Keratinocyte (primary cell): ENCODE measurements around the gene PRLR. TPM values are rescaled to one million over a fixed set of nuclear protein-coding genes. Genes with fewer than 3 reads are reported as not detected.
"Not testable (repeated sequence)": the region's sequence is repeated elsewhere in the genome, so short reads cannot be mapped to it uniquely, and the experiment has no call there.

ENCODE experiments used
- DNase-seq: peaks from one replicate; pipeline ENCODE4 v3.0.0-alpha.2; 2011; ENCODE audit warnings: low read depth, missing footprints, low spot score
- FAIRE-seq: peaks from 2 replicates; lab custom pipeline; 2011; peaks lifted over from hg19 to GRCh38; lab: Jason Lieb, UNC
- H2AFZ ChIP-seq: 2 replicates; pipeline ENCODE4 v1.6.0; 2012; ENCODE audit warnings: low read length, control low read depth, inconsistent platforms; ENCODE audit not compliant: control insufficient read depth
- H3K27ac ChIP-seq: 2 replicates; pipeline ENCODE4 v1.5.1; 2011; ENCODE audit warnings: low read length; ENCODE audit not compliant: control insufficient read depth, insufficient read depth
- H3K27me3 ChIP-seq: 3 replicates; pipeline ENCODE4 v1.6.0; 2011; ENCODE audit warnings: low read length; ENCODE audit not compliant: control insufficient read depth, insufficient read depth; ENCODE audit errors: extremely low read depth
- H3K36me3 ChIP-seq, 2 experiments: 2 replicates in 1 of 2; 3 replicates in 1 of 2; pipeline ENCODE4 v1.5.1; 2011; ENCODE audit warnings: low read length in 2 of 2, mild to moderate bottlenecking in 1 of 2; ENCODE audit not compliant: control insufficient read depth in 2 of 2, insufficient read depth in 2 of 2; ENCODE audit errors: extremely low read depth in 1 of 2
- H3K4me1 ChIP-seq: 3 replicates; pipeline ENCODE4 v1.5.1; 2011; ENCODE audit warnings: low read length; ENCODE audit not compliant: control insufficient read depth, insufficient read depth; ENCODE audit errors: extremely low read depth
- H3K4me2 ChIP-seq: 3 replicates; pipeline ENCODE4 v1.6.0; 2011; ENCODE audit warnings: low read depth, low read length; ENCODE audit not compliant: control insufficient read depth, insufficient read depth; ENCODE audit errors: extremely low read depth
- H3K4me3 ChIP-seq, 3 experiments: fragments of 200-600 bp in 1 of 3; sonication (generic) in 1 of 3; 2 replicates in 2 of 3; 3 replicates in 1 of 3; pipeline ENCODE4 v1.5.1; 2011 to 2016; ENCODE audit warnings: low read length in 3 of 3, mild to moderate bottlenecking in 3 of 3, control low read depth in 2 of 3, inconsistent platforms in 1 of 3, low read depth in 1 of 3, mixed read lengths in 1 of 3, mixed run types in 1 of 3, moderate library complexity in 1 of 3; ENCODE audit not compliant: control insufficient read depth in 2 of 3, insufficient read depth in 2 of 3; ENCODE audit errors: extremely low read depth in 1 of 3
- H3K79me2 ChIP-seq: 2 replicates; pipeline ENCODE4 v1.6.0; 2012; ENCODE audit warnings: low read length; ENCODE audit not compliant: control insufficient read depth, insufficient read depth
- H3K9ac ChIP-seq: 3 replicates; pipeline ENCODE4 v1.6.0; 2011; ENCODE audit warnings: low read length; ENCODE audit not compliant: control insufficient read depth, insufficient read depth; ENCODE audit errors: extremely low read depth
- H3K9me1 ChIP-seq: 3 replicates; pipeline ENCODE4 v1.6.0; 2011; ENCODE audit warnings: low read length; ENCODE audit not compliant: control insufficient read depth, insufficient read depth; ENCODE audit errors: extremely low read depth
- H3K9me3 ChIP-seq: 2 replicates; pipeline ENCODE4 v1.5.1; 2012; ENCODE audit warnings: low read depth, low read length; ENCODE audit not compliant: control insufficient read depth
- H4K20me1 ChIP-seq: 3 replicates; pipeline ENCODE4 v1.6.0; 2011; ENCODE audit warnings: low read length; ENCODE audit not compliant: control insufficient read depth, insufficient read depth; ENCODE audit errors: extremely low read depth
- EZH2 ChIP-seq: IDR thresholded peaks from one replicate; pipeline ENCODE4 v1.6.1; 2012; ENCODE audit warnings: inconsistent platforms, mild to moderate bottlenecking, low read length, moderate library complexity
- dilution Hi-C: fragments of 300-500 bp; cut with MboI; formaldehyde crosslinking; loops from one replicate; pipeline ENCODE4 v1.7.0; 2020; ENCODE audit warnings: low sequenced_read_pairs; ENCODE audit not compliant: extremely low pct_ligation_motif_present
- polyA plus RNA-seq, 5 experiments: library from polyadenylated mRNA; depleted of rRNA in 3 of 5; stranded (reverse) in 3 of 5; stranded (forward) in 1 of 5; unstranded in 1 of 5; fragments of >200 nt; gene quantifications; 1 replicate in 1 of 5; 2 replicates in 3 of 5; 3 replicates in 1 of 5; pipeline versions ENCODE4 v1.2.1 to v1.2.3, GENCODE V29; 2011 to 2012; ENCODE audit warnings: missing spikeins in 2 of 5, low read depth in 1 of 5, low replicate concordance in 1 of 5
- TF ChIP-seq, protein P1 (sequence below), 3 experiments: IDR thresholded peaks in 1 of 3; conservative IDR thresholded peaks in 1 of 3; optimal IDR thresholded peaks in 1 of 3; 2 replicates in 2 of 3; 3 replicates in 1 of 3; pipeline versions ENCODE3 to v1.5.1; 2011; ENCODE audit warnings: low read length in 3 of 3, mild to moderate bottlenecking in 3 of 3, moderate library complexity in 2 of 3, control low read depth in 1 of 3, inconsistent platforms in 1 of 3; ENCODE audit not compliant: insufficient read depth in 2 of 3; ENCODE audit errors: extremely low read depth in 1 of 3

PRLR gene
- polyA plus RNA-seq, 1 donor (not counting 4 experiments of a cell fraction or from before 2014, with no cell fraction given): 0.04 TPM

DNA sequence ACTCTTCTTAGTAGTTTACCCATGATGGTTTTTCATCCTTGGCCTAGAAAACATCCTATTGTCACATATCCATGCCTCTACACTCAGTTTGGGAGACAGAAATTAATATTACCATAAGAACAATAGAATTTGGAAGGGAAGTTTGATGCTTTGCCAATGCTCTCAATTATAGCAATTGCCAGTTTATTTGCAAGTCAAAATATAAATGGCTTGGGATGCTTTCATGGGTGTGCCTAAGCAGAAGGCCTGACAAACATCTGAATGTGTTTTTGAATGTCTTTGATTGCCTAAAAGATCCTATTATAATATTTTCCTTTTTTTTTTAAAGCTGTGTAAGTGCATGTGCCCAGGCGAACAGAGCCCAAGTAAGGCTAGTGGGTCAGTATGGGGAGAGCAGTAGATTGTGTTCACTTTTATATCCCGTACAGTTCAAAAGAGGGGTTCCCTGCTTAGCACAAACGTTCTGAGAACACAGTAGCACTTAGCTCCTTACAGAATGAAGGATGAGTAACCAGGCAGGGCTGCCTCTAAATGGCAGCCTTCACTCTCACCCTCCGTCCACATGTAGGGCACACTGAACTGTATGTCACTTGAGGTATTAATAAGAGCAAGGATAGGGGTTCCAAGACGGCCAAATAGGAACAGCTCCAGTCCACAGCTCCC is 126.5 kb downstream of the PRLR start:
- H3K36me3 ChIP-seq: no peaks in the 10 kb centered on the region
- no peaks in the 10 kb centered on the region for H3K9me1 ChIP-seq
- H3K27me3 ChIP-seq: no peaks in the 10 kb centered on the region
- DNase-seq (no peak), FAIRE-seq (no peak)
- dilution Hi-C loops: no loop called here
- no peak overlapping the region for H3K4me3 ChIP-seq
- no peaks in the 10 kb centered on the region for H3K9me3 ChIP-seq
- no peaks in the 10 kb centered on the region for H4K20me1 ChIP-seq
- no peak overlapping the region for H3K4me2 ChIP-seq
- H3K9ac ChIP-seq: no peak overlapping the region
- TF ChIP-seq EZH2: no peak
- TF ChIP-seq, protein P1, sequence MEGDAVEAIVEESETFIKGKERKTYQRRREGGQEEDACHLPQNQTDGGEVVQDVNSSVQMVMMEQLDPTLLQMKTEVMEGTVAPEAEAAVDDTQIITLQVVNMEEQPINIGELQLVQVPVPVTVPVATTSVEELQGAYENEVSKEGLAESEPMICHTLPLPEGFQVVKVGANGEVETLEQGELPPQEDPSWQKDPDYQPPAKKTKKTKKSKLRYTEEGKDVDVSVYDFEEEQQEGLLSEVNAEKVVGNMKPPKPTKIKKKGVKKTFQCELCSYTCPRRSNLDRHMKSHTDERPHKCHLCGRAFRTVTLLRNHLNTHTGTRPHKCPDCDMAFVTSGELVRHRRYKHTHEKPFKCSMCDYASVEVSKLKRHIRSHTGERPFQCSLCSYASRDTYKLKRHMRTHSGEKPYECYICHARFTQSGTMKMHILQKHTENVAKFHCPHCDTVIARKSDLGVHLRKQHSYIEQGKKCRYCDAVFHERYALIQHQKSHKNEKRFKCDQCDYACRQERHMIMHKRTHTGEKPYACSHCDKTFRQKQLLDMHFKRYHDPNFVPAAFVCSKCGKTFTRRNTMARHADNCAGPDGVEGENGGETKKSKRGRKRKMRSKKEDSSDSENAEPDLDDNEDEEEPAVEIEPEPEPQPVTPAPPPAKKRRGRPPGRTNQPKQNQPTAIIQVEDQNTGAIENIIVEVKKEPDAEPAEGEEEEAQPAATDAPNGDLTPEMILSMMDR (optimal IDR thresholded peaks at IDR 0.05 in 1 of 3, IDR thresholded peaks at IDR 0.05 in 1 of 3, conservative IDR thresholded peaks at IDR 0.05 in 1 of 3; ENCODE audit: extremely low read depth in 1 of 3, insufficient read depth in 2 of 3, low read length in 3 of 3): no peak
- no peak overlapping the region for H2AFZ ChIP-seq
- H3K27ac ChIP-seq: no peak overlapping the region
- no peaks in the 10 kb centered on the region for H3K79me2 ChIP-seq
- H3K4me1 ChIP-seq: no peaks in the 10 kb centered on the region

DNA sequence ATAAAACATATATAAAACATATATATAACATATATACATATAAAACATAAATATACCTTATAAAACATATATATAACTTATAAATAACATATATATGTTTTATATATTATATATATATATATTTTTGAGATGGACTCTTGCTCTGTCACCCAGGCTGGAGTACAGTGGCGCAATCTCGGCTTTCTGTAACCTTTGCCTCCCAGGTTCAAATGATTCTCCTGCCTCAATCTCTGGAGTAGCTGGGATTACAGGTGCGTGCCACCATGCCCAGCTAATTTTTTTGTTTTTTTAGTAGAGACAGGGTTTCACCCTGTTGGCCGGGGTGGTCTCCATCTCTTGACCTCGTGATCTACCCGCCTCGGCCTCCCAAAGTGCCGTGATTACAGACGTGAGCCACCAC is 128.6 kb downstream of the PRLR start:
- DNase-seq, FAIRE-seq, H2AFZ ChIP-seq, H3K9me3 ChIP-seq, H3K79me2 ChIP-seq, H4K20me1 ChIP-seq, H3K27ac ChIP-seq, H3K9ac ChIP-seq, H3K4me2 ChIP-seq, dilution Hi-C loops, H3K27me3 ChIP-seq, H3K4me1 ChIP-seq, H3K4me3 ChIP-seq, H3K9me1 ChIP-seq, H3K36me3 ChIP-seq: not testable (repeated sequence)

DNA sequence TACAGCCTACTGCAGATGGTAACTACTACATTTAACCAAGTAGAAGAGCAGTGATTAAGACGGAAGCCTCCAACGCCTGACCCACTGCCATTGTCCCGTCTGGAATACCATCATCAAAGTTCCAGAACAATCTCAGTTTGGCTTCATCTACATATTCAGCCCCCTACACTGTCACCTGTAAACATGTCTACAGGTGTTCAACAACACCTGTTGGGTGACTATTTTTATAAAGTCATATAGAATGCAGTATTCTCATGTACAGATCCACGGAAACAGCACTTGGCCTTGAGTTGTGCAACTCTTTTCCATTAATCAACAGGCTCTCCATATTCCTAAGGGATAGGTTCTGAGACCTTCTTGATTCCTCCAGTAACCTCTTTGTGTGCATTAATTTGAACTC is 129.3 kb downstream of the PRLR start:
- no peak overlapping the region for H3K4me3 ChIP-seq
- no peaks in the 10 kb centered on the region for H3K9me1 ChIP-seq
- FAIRE-seq: no peak
- TF ChIP-seq, protein P1 (optimal IDR thresholded peaks at IDR 0.05 in 1 of 3, IDR thresholded peaks at IDR 0.05 in 1 of 3, conservative IDR thresholded peaks at IDR 0.05 in 1 of 3; ENCODE audit: extremely low read depth in 1 of 3, insufficient read depth in 2 of 3, low read length in 3 of 3): no peak
- no peak for TF ChIP-seq EZH2
- no peak for DNase-seq
- H3K4me2 ChIP-seq: no peak overlapping the region
- no peaks in the 10 kb centered on the region for H3K79me2 ChIP-seq
- H3K4me1 ChIP-seq: no peaks in the 10 kb centered on the region
- H3K27me3 ChIP-seq: no peaks in the 10 kb centered on the region
- H3K9ac ChIP-seq: no peak overlapping the region
- H3K27ac ChIP-seq: no peak overlapping the region
- no peak overlapping the region for H2AFZ ChIP-seq
- dilution Hi-C loops: no loop called here
- no peaks in the 10 kb centered on the region for H4K20me1 ChIP-seq
- H3K9me3 ChIP-seq: no peaks in the 10 kb centered on the region
- H3K36me3 ChIP-seq: no peaks in the 10 kb centered on the region
